CD4-positive, alpha-beta T cell treated with Interleukin-17A for 1 hour (primary cell): ENCODE measurements around the gene NUP93.
A peak's percentile ranks its signal among the peaks of the same experiment; 100 is the strongest.
"Not testable (repeated sequence)": the region's sequence is repeated elsewhere in the genome, so short reads cannot be mapped to it uniquely, and the experiment has no call there.

Experiments
- DNase-seq: peaks from one replicate; pipeline ENCODE4 v3.0.0-alpha.2; 2020

NUP93 gene

DNA sequence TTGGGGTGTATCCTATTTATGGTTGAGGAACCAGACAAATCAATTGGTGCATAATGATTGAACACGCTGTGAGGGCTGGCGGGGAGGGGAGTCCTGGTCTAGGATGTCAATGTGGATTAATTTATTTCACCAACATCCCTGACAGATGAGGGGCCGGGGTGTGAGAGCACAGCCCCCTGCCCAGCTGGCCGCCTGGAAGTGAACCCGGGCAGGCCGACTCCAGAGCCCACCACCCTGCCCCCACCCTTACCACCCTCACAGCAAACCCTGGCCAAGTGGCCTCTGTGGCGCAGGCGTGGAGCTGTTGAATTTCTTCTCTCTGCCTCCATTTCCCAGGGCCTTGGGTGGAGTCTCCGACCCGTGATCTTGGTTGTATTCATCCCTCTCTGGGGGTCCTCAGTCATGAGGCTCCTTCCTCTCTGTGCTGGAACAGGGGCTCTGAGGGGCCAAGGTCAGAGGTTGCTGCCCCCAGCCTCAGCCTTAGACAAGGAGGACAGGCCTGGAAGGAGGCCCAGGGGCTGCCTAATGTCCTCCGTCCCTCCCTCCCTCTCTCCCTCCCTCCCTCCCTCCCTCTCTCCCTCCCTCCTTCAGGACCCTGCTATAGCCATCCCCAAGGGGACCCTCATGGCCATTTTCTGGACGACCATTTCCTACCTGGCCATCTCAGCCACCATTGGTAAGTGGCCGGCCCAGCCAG, 147.7 kb downstream of the NUP93 start:
- DNase-seq: no peak

DNA sequence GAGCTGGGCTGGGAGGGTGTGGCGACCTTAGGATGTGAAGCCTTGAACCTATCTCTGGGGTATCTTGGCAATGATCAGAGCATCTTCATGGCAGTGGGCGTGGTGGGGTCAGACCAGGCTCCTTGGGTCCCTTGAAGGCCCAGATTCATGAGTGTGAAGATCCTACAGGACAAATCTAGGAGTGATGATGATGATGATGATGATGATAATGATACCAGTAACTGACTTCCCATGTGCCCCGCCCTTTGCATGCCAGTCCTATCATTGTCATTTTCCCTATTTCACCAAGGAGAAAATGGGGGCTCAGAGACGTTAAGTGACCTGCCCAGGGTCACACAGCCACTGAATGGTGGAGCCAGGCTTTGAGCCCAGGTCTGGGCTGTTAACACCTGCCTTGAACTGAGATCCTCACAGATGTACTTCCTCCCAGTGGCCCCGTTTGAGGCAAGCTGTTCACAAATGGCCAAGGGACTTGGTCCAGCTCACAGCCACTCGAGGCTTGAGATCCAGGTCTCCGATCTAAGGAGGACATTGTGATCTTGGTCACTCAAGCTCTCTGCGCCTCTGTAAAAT, 148.4 kb downstream of the NUP93 start:
- no peak for DNase-seq

DNA sequence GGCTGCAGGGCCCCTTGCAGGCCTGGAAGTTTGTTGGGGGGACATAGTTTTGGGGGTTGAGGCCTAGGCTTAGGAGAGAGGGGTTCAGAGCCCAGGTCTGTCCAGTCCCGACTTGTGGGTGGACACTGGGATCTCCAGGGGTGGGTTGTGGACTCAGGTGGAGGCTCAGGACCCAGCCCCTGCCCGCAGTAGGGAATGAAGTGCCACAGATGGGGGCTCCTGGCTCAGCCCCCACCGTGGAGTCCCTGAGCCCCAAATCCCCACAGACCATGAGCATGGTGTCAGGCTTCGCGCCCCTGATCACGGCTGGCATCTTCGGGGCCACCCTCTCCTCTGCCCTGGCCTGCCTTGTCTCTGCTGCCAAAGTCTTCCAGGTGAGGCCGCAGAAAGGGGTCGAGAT, 149.3 kb downstream of the NUP93 start:
- DNase-seq: no peak

DNA sequence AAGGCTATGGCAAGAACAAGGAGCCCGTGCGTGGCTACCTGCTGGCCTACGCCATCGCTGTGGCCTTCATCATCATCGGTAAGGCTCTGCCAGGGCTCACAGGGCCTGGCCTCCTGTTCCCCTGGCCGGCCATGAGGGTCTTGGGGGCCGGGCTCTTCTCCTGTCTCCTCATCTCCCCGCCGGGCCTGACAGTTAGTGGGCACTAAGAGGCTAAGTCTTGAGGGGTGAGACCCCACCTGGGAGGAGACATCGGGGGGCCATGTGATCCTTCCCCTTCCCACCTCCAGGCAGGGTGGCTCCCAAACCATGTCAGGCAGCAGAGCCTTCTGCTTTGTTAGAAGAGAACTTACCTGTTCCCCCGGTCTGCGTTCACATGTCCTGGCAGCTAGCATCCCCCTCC, 150.2 kb downstream of the NUP93 start:
- no peak for DNase-seq

DNA sequence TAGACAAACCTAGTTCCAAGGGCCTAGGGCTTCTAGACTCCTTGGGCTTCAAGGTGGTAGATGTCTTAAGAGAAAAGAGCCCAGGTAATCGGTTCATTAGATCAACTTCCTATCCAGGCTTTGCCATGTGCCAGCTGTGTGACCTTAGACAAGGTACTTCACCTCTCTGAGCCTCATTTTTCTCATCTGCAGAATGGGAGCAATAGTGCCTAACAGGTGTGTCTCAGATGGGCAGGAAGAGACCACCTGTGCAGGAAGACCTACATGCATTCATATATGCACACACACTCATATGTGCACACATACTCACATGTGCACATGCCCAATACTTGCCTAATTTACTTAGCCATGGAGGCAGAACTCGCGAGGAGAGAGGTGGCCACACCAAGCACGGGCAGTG, 150.8 kb downstream of the NUP93 start:
- no peak for DNase-seq

DNA sequence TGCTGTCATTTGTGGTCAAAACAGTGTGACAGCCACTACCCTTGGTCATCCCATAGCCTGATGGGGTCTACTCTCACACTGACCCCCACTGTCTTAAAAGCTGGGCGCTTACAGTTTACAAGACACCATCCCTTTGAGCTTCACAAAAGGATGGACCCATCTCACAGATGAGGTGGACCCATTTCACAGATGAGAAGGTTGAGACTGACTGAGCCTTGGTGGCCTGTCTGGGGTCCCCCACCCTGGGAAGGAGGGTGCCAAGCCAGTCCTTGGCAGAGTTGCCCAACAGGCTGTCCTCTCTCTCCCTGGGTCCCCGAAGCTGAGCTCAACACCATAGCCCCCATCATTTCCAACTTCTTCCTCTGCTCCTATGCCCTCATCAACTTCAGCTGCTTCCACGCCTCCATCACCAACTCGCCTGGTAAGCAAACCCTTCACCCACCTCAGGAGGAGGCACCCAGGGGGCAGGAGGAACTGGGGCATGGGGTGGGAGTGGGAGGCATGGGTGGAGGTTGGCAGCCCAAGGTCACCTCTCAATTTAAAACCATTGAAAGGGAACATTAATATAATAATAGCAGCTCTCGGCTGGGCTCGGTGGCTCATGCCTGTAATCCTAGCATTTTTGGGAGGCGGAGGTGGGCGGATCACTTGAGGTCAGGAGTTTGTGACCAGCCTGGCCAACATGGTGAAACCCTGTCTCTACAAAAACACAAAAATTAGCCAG, 152.3 kb downstream of the NUP93 start:
- no peak for DNase-seq

DNA sequence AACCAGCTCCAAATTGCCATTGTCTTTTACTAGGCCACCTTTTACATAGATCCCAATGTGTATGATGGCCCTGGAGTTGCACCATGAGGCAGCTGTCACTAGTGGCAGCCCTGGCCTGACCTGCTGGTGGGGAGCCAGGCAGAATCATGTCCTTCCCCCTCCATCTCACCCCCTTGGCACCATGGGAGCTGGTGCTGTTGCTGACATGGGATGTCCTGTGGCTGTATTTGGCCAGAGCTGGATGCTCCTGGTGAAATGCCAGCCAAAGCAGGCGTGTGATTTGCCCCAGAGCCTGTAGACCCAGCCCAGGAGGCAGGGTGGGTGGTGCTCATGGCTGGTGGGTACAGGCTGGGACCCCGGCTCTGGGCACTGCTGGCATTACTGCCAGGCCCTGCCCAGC, 153.7 kb downstream of the NUP93 start:
- DNase-seq: no peak

DNA sequence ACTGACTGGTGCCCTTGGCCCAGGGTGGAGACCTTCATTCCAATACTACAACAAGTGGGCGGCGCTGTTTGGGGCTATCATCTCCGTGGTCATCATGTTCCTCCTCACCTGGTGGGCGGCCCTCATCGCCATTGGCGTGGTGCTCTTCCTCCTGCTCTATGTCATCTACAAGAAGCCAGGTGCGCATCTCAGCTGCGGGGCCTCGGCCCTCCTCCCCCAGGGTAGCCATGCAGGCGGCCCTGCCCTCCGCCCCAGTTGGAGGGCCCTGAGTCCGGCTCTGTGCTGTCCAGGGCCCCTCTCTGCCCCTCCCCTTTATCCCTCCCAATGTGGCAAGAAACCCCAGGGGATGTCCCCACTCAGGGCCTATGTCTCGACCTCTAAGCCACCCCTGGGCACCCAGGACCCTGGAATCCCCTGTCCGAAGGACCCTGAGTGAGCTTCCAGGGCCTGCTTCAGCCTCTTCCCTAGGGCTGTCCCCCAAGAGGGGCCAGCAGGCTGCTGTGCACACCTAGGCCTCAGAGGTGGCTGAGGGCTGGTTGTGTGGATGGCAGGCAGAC, 154.2 kb downstream of the NUP93 start:
- no peak for DNase-seq

DNA sequence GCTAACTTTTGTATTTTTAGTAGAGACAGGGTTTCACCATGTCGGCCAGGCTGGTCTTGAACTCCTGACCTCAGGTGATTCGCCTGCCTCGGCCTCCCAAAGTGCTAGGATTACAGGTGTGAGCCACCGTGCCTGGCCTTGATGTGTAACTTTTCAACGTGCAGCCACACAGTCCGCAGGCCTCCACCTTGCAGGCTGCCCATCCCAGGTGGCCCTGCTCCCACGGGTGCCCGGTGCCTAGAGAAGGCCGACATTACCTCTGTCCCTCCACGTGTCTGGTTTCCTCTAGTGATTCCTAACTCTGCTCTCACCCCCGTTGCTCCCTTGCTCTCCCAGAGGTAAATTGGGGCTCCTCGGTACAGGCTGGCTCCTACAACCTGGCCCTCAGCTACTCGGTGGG, 155.0 kb downstream of the NUP93 start:
- DNase-seq: not testable (repeated sequence)

DNA sequence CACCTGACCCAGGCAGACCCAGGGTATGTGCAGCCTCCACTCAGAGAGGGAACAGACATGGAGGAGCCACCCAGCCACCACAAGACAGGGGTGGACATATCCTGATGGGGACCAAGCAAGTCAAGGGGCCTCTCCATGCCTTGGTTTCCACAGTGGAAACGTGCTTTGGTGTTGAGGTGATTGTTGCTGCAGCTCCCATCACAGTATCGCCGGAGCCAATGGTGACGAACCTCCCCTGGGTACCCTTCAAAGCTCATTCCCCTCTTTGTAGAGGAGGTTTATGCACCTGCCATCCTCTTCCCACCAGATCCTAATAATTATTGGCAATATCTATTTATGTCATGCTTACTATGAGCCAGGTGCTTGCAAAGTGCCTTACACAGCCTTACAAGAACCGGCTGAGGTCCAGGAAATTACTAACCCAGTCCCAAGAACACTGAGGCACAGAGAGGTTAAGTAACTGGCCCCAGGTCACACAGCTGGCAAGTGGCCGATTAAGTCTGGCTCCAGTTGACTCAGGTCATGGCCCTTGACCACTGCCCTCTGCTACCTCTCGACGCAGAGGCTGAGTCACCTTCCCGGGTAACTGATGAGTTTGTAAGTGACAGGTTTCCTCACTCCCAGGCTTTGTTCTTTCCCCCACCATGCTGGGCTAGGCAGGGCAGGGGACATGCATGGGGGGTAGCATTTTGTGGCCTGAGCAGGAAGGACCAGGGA, 155.7 kb downstream of the NUP93 start:
- no peak for DNase-seq

DNA sequence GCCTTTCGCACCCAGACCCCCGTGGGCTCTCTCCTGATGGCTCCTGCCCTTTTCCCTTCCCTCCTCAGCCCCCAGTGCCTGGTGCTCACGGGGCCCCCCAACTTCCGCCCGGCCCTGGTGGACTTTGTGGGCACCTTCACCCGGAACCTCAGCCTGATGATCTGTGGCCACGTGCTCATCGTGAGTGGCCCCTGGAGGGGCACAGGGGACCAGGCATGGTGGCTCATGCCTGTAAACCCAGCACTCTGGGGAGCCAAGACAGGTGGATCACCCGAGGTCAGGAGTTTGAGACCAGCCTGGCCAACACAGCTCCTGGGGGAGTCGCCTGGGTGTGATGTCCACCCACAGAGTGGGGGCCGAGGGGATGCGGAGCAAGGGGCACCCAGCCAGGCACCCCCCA, 156.4 kb downstream of the NUP93 start:
- no peak for DNase-seq

DNA sequence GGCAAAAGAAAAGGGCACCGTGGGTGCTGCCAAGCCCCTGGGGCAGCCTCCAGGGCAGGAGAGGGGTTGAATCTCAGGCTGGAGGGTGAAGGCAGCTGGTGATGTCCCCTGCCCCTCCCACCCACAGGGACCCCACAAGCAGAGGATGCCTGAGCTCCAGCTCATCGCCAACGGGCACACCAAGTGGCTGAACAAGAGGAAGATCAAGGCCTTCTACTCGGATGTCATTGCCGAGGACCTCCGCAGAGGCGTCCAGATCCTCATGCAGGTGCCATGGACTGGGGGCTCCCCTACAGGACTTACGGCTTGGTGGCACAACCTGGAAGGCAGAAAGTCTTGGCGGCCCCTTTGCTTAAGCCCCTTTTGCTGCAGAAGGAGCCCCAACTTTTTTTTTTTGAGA, 156.9 kb downstream of the NUP93 start:
- no peak for DNase-seq

DNA sequence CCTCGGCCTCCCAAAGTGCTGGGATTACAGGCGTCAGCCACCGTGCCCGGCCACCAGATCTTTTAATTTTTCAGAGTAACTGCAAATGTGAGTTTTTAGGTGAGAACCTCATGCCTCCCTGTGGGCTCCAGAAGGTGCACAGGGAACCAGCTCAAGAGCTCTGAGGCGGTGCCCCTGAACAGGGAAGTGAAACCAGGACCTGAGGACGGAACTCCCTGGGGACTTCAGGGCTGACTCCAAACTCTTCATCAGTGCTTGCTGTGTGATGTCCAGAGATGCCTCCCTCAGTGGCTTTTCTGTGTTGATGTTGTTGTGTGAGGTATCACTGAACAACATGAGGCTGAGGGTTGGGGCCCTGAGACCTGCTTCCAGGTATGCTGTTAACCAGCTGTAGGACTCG, 158.9 kb downstream of the NUP93 start:
- DNase-seq: no peak

DNA sequence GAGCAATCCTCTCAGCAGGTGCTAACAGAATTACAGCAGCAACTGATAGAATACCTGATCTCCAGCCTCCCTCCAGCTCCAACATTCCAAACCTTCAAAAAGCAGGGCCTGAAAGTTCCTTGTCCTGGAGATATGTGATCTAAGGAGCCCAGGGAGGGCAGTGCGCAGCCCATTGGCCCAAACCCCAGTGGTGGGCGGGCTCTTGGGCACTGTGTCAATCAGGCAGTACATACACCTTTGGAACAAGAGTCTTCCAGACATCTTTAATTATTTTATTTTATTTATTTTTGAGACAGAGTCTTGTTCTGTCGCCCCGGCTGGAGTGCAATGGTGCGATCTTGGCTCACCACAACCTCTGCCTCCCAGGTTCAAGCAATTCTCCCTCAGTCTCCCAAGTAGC, 159.3 kb downstream of the NUP93 start:
- no peak for DNase-seq

DNA sequence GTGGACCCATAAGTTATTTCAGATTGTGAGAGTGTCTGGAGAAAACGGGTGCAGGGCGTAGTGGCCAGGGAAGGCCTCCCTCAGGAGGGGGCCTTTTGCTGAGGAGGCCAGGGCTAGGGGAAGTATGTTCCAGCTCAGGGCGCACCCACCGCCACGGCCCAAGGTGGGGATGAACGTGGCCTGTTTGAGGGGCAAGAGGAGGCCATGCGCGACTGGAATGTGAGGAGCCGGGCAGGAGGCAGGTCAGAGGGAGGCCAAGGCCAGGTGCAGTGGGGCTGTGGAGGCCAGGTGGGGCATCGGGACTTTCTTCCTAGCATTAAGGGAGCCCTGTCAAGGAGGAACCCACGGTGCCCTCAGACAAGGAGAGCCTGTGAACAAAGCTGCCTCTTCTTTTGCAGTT, 161.8 kb downstream of the NUP93 start:
- DNase-seq: no peak

DNA sequence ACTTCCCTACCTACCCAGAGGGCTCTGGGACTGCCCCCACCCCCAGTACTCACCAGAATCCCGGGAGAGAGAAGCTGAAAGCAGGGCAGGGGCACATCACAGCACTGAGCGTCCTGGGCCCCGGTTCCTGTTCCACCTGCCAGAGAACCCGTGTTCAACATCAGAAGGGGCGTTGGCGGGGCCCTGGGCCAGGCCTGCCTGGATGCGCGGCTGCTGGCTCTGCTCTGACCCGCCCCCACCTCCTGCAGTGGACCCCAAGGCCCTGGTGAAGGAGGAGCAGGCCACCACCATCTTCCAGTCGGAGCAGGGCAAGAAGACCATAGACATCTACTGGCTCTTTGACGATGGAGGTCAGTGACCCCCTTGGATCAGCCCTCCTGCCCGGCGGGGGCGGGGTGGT, 162.8 kb downstream of the NUP93 start:
- no peak for DNase-seq

DNA sequence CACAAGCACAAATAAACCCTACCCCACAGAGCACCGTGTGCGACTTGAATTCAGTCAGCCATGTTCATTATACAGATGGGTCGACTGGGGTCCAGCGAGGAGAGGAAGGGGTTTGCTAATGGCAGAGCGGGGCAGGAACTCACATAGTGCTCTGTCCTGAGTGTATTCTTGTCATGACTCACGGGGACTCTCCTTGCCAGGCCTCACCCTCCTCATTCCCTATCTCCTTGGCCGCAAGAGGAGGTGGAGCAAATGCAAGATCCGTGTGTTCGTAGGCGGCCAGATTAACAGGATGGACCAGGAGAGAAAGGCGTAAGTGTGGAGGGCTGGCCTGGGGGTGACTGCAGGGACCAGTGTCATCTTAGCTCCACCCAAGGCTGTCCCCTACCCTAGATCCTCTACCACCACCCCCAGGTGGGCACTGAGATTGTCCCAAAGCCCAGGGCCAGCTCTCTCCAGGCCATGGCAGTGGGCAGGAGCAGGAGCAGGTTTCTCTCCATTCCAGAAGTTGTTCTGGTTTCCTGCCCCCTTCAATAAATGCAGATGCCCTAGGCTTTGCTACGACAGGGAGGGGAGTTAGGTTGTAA, 164.5 kb downstream of the NUP93 start:
- DNase-seq: no peak

DNA sequence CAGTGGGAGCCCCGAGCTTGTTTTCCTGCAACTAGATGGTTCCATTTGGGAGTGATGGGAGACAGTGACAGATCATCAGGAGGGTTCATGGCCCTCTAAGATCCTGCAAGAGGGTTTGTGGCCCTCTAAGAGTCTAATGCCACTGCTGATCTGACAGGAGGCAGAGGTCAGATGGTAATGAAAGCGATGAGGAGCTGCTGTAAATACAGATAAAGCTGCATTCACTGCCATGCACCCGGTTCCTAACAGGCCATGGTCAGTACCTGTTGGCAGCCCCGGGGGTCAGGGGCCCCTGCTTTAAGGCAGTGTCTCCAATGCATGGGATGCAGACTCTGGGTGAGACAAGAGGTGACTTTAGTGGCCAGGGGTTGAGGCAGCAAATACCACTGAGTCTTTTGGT, 165.9 kb downstream of the NUP93 start:
- DNase-seq: no peak

DNA sequence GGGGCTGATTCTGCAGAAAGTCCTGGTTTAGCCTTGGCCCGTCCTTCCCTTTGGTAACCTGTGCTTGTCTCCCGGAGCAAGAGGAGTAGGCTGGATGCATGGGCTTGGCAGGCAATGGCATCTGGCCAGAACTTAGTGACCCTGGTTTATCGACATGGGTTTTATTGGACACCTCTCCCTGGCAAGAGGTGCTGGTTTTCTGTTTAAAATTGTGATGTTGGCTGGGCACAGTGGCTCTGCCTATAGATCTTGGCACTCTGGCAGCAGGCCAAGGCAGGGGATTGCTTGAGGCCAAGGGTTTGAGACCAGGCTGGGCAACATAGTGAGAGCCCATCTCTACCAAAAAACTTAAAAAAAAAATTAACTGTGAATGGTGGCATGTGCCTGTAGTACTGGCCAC, 166.3 kb downstream of the NUP93 start:
- no peak for DNase-seq

DNA sequence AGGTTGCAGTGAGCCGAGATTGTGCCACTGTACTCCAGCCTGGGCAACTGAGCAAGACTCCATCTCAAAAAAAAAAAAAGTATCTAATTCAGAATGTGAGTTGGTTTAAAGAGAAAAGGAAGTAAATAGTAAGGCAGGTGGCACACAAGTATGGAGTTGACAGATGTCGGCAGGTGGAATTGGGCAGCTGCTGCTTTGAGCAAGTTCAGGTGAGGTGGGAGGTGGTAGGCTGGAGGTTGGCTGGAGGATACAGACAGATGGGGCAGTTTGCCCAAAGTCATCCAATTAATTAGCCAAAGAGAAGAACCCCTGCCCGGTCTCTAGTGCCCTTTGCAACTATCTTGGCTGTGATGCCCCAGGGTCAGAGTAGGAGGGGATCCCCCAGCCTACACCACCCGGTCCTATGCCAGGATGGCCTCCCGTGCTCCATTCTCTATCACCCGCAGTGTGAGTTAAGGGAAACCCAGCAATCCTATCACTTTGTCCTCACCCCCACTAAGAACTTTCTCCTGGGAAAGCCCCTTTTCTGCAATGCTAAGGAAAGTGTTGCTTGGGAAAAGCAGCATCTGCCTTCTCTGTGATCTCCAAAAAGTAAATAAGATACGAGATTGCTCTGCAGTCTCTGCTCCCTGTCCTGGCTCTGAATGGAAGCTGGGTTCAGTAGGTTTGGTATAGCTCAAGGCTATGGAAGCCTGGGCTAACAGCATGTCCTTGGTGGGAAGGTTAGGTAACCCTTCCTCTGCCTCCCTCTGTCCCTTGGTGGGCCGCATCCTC, 167.3 kb downstream of the NUP93 start:
- DNase-seq: no peak

DNA sequence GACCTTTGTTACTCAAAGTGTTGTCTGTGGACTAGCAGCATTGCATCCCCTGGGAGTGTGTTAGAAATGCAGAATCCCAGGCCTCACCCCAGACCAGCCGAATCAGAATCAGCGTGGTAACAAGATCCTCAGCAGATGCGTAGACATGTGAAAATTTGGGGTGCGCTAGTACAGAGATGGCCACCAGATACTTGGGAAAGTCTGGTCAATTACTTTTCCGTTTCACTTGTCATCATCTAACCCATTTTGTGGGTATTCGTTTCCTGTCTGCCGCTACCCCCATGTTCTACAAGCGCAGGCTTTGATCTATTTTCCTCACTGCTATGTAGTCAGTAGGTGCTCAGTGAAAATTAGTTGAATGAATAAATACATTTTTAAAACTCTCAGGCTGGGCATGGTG, 168.9 kb downstream of the NUP93 start:
- peak; percentile 22 for DNase-seq
